Karpas-422 (cell line): ENCODE data around the gene GLB1L. TPM values are rescaled to one million over a fixed set of nuclear protein-coding genes. Genes with fewer than 3 reads are reported as not detected.
"Not testable (repeated sequence)": the region's sequence is repeated elsewhere in the genome, so short reads cannot be mapped to it uniquely, and the experiment has no call there.

Experiments used
- DNase-seq: peaks from one replicate; pipeline ENCODE4 v3.0.0-alpha.2; 2015
- H2AFZ ChIP-seq: fragments of 200-600 bp; sonication (generic); 2 replicates; pipeline ENCODE4 v1.6.1; 2014; ENCODE audit warnings: antibody characterized with exemption, low read length, mixed read lengths
- H3K27ac ChIP-seq: fragments of 200-600 bp; sonication (generic); 2 replicates; pipeline ENCODE4 v1.5.1; 2014; ENCODE audit warnings: mild to moderate bottlenecking, low read length, moderate library complexity
- H3K27me3 ChIP-seq: fragments of 200-600 bp; sonication (generic); 2 replicates; pipeline ENCODE4 v1.6.1; 2014; ENCODE audit warnings: low read length, mixed read lengths
- H3K36me3 ChIP-seq: fragments of 200-600 bp; sonication (generic); 2 replicates; pipeline ENCODE4 v1.6.1; 2014; ENCODE audit warnings: low read length, mixed read lengths; ENCODE audit not compliant: insufficient read depth
- H3K4me1 ChIP-seq: fragments of 200-600 bp; sonication (generic); 2 replicates; pipeline ENCODE4 v1.6.1; 2014; ENCODE audit warnings: mild to moderate bottlenecking, low read length, mixed read lengths
- H3K4me2 ChIP-seq: fragments of 200-600 bp; sonication (generic); 2 replicates; pipeline ENCODE4 v1.6.1; 2014; ENCODE audit warnings: low read length, low read depth, mild to moderate bottlenecking; ENCODE audit not compliant: poor library complexity, severe bottlenecking
- H3K4me3 ChIP-seq: fragments of 200-600 bp; sonication (generic); 2 replicates; pipeline ENCODE4 v1.5.1; 2014; ENCODE audit warnings: mild to moderate bottlenecking, antibody characterized with exemption, low read length, mixed read lengths
- H3K79me2 ChIP-seq: fragments of 200-600 bp; sonication (generic); 2 replicates; pipeline ENCODE4 v1.6.1; 2014; ENCODE audit warnings: mild to moderate bottlenecking, low read length, mixed read lengths
- H3K9ac ChIP-seq: fragments of 200-600 bp; sonication (generic); 2 replicates; pipeline ENCODE4 v1.6.0; 2014; ENCODE audit warnings: low read length
- H3K9me2 ChIP-seq: fragments of 200-600 bp; sonication (generic), shearing (Covaris generic); replicated peaks from 2 replicates; pipeline ENCODE4 v1.6.0; 2014; ENCODE audit warnings: mild to moderate bottlenecking, low read length, moderate library complexity; ENCODE audit not compliant: insufficient read depth
- H3K9me3 ChIP-seq: fragments of 300-700, 200-600 bp; sonication (generic); 2 replicates; pipeline ENCODE4 v1.6.1; 2014; ENCODE audit warnings: low read length, mixed read lengths
- H4K20me1 ChIP-seq: fragments of 200-600 bp; sonication (generic); 2 replicates; pipeline ENCODE4 v1.6.1; 2014; ENCODE audit warnings: mild to moderate bottlenecking, antibody characterized with exemption, low read length, low read depth; ENCODE audit not compliant: insufficient read depth
- total RNA-seq: library from RNA; depleted of rRNA; stranded (reverse); fragments of >200 nt; shearing (Covaris generic); gene quantifications from 2 replicates; pipeline ENCODE4 v1.2.3, GENCODE V29; 2014; ENCODE audit warnings: low replicate concordance

Gene GLB1L
- total RNA-seq, 1 experiment from 2014 or later = 4.3 TPM

DNA sequence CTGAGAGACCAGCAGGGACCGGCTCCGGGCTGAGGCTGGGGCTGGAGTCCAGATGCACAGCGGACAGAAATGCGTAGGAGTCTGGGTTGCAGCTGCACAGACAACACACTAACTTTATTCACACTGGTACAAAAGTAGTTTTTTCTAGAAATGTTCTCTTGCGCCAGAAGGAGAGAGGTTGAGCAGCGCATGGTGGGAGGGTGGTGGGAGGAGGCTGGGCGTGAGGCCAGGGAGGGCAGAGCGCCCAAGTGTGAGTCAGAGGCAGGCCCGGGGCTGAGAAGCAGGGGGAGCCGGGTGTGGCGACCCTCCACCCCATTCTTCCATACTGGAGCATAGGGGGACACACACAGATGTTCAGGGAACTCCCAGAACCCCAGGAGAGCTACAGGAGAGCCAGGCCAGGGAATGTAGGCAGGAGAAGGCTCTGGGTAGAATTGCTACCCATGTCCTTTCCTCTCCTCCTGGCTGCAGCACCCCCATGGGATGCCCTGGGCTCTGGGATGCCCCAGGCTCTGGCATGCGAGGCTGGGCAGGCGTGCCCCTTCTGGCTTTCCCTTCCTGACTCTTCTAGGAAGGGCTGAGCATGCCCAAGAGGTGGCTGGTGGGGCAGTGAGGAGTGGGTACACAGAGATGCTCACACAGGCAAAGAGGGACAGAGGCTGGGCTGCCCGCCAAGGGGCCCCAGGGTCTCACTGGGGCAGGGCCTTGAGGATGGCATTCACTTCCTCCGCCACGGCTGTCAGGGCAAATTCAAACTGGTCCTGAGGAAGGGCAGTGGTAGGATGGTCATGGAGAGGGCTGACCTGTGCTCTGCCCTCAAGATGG is 44.5 kb upstream of the GLB1L start:
- Histone ChIP-seq H3K36me3 (no peaks in the 10 kb centered on the region), H3K79me2 (no peaks in the 10 kb centered on the region)

DNA sequence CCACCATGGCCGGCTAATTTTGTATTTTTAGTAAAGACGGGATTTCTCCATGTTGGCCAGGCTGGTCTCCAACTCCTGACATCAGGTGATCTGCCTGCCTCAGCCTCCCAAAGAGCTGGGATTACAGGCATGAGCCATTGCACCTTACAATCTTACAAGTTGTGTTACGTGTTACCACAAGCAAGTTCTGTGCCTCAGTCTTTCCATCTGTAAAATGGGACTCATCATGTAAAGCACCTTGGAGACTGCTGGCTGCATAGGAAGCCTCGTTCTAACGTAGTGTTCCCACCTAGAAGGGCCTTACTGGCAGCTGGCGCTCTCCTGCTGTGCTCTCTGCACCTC is 43.9 kb upstream of the GLB1L start:
- DNase-seq = no peak
- no peaks in the 10 kb centered on the region for H3K36me3 ChIP-seq
- no peaks in the 10 kb centered on the region for H3K9me2 ChIP-seq
- H3K4me1 ChIP-seq = peaks cover 3% of the 10 kb centered on the region
- H3K9ac ChIP-seq = no peak overlapping the region
- H3K79me2 ChIP-seq = no peaks in the 10 kb centered on the region
- H4K20me1 ChIP-seq = no peaks in the 10 kb centered on the region
- H3K9me3 ChIP-seq = no peaks in the 10 kb centered on the region
- H3K4me2 ChIP-seq = no peak overlapping the region
- no peaks in the 10 kb centered on the region for H3K27me3 ChIP-seq
- H2AFZ ChIP-seq = no peak overlapping the region
- H3K4me3 ChIP-seq = no peak overlapping the region
- no peak overlapping the region for H3K27ac ChIP-seq

More for the DNA sequence above, 44.5 kb upstream of the GLB1L start:
- H3K27ac ChIP-seq = no peak overlapping the region
- no peaks in the 10 kb centered on the region for H3K27me3 ChIP-seq
- no peak for DNase-seq
- peaks cover 8% of the 10 kb centered on the region for H3K4me1 ChIP-seq
- no peak overlapping the region for H3K4me3 ChIP-seq
- no peak overlapping the region for H2AFZ ChIP-seq
- no peaks in the 10 kb centered on the region for H4K20me1 ChIP-seq
- H3K9me2 ChIP-seq = no peaks in the 10 kb centered on the region
- H3K9me3 ChIP-seq = no peaks in the 10 kb centered on the region
- H3K9ac ChIP-seq = no peak overlapping the region
- no peak overlapping the region for H3K4me2 ChIP-seq

DNA sequence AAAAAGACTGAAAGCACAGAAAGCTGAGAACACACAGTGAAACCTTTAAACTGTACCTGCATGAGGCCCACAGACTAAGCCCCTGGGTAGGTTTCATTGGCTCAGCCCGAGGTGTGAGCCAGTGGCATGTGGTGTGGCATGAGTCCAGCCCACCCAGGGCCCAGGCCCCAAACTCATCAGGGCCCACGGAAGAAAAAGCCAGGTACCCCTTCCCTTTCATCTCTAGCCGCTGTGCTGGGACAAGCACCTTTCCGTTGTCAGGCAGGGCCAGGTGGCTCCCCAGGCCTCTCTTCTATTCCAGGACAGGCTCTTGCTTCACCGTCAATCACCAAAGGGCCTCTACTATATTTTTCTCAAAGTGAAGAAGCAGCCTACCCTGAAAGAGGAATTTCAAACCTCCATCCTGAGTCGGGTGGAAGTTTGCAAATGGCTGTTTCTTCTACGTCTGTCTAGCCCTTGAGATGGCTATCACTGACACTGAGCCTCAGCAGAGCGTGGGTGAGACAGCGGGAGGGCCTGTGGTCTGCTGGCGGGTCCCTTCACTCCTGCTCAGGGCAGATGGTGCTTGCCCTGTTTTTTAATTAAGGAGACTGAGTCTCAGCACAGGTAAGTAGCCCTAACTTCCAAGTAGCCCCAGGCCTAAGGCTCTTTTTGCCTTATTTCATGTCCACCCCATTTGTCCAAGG is 42.5 kb upstream of the GLB1L start:
- no peak overlapping the region for H3K9ac ChIP-seq
- no peak for DNase-seq
- H3K79me2 ChIP-seq = no peaks in the 10 kb centered on the region

DNA sequence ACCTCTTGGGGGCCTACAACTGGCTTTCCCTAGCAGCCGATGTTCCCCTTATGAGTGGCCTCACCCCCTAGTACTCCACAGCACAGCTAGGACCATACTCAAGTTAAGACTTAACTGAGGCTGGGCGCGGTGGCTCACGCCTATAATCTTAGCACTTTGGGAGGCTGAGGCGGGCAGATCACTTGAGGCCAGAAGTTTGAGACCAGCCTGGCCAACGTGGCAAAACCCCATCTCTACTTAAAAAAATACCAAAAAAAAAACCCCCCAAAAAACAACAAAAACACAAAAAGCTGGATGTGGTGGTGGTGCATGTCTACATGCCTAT is 41.8 kb upstream of the GLB1L start:
- not testable (repeated sequence) for H3K9me3 ChIP-seq, H4K20me1 ChIP-seq, H3K27ac ChIP-seq, H3K9ac ChIP-seq, H3K4me3 ChIP-seq, DNase-seq, H3K4me2 ChIP-seq, H3K27me3 ChIP-seq, H2AFZ ChIP-seq, H3K36me3 ChIP-seq, H3K79me2 ChIP-seq, H3K4me1 ChIP-seq, H3K9me2 ChIP-seq

More for the DNA sequence above, 42.5 kb upstream of the GLB1L start:
- Histone ChIP-seq H3K27ac (no peak overlapping the region), H3K27me3 (no peaks in the 10 kb centered on the region), H2AFZ (no peak overlapping the region), H3K9me2 (no peaks in the 10 kb centered on the region), H3K4me1 (no peaks in the 10 kb centered on the region), H3K4me2 (no peak overlapping the region), H3K9me3 (no peaks in the 10 kb centered on the region), H4K20me1 (no peaks in the 10 kb centered on the region), H3K4me3 (no peak overlapping the region), H3K36me3 (no peaks in the 10 kb centered on the region)

DNA sequence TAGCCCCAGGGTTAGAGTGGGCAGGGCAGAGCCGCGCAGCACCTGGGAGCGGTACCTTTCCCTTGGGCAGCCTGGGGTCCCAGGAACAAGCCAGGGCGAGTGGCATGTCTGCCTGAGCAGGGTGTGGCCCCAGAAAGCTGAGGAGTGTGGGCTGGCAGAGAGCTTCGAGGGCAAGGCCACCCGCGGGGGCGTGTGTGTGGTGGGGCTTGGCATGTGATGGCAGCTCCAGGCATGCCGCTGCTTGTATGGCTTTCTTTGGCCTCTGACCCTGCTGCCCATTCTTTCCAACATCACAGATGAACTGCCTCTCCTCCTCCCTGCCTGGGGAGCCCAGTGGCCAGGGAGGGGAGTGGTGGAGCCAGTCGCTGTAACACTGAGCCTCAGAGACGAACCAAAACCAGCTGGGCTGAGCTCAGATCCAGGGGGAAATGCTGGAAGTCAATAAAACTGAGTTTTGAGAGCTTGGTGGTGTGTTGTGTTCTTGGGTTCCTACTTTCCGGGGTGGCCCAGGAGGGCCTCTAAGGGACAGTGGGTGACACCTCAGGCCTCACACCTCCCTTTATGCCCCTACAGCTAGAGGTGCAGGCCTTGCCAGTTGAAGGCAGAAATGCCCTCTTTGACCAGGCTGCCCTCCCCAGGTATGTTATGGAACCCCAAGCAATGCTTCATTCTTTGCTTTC is 41.3 kb upstream of the GLB1L start:
- H3K4me1 ChIP-seq = no peaks in the 10 kb centered on the region
- no peaks in the 10 kb centered on the region for H4K20me1 ChIP-seq
- no peak overlapping the region for H3K4me2 ChIP-seq
- no peaks in the 10 kb centered on the region for H3K36me3 ChIP-seq
- no peak overlapping the region for H3K27ac ChIP-seq
- H3K9ac ChIP-seq = no peak overlapping the region
- no peaks in the 10 kb centered on the region for H3K27me3 ChIP-seq
- H3K79me2 ChIP-seq = no peaks in the 10 kb centered on the region
- no peak overlapping the region for H2AFZ ChIP-seq
- H3K9me3 ChIP-seq = no peaks in the 10 kb centered on the region
- H3K4me3 ChIP-seq = no peak overlapping the region
- DNase-seq = peak; percentile 45
- H3K9me2 ChIP-seq = no peaks in the 10 kb centered on the region

DNA sequence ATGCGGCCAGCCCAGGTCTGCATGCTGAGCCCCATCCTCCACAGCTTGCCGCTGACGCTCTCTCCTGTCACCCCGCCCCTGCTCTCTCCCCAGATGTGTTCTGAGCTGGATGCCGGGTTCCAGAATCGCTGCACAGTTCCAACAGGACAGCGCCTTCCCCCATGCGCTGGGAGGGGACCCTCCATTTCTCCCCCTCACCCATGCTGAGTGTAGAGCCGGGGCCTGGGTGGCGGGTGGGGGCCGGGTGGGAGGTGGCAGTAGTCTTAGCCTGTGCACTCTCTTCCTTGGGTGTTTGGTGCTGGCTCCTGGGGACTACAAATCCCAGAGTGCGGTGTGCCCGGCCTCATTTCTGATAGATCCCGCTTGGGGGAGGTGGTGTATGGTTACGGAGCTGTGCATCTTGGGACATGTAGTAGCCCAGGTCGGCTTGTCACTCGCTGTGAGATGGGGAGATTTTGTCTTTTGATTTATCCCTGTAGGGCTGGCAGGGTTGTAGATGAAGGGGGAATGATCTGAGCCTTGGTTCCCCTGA is 40.7 kb upstream of the GLB1L start:
- DNase-seq = no peak
- Histone ChIP-seq H3K4me2 (no peak overlapping the region), H4K20me1 (no peaks in the 10 kb centered on the region), H3K79me2 (no peaks in the 10 kb centered on the region), H3K9me2 (no peaks in the 10 kb centered on the region), H3K27me3 (no peaks in the 10 kb centered on the region), H3K27ac (no peak overlapping the region), H3K4me3 (no peak overlapping the region), H3K4me1 (peaks cover 1% of the 10 kb centered on the region), H3K9me3 (no peaks in the 10 kb centered on the region), H3K36me3 (no peaks in the 10 kb centered on the region; the same call in 1 of the 2 replicates), H2AFZ (no peak overlapping the region), H3K9ac (no peak overlapping the region)

DNA sequence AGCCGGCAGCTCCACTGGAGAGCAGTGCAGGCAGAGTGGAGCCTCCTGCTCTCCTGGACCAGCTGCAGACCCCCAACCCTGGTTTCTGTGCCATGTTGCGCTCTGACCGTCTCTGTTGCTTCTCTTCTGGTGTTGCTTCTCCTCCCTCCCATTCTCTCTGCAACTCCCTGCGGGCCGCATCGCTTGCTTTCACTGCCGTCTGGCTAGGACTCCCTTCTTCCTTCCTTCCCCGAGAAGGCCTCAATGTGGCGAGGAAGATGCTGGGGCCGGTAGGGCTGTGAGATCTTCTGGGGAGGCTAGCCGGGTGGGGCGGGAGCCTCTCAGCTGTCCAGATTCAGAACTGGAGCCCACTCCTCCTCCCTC is 40.1 kb upstream of the GLB1L start:
- Histone ChIP-seq H3K27me3 (no peaks in the 10 kb centered on the region), H2AFZ (no peak overlapping the region), H4K20me1 (no peaks in the 10 kb centered on the region), H3K4me1 (peaks cover 7% of the 10 kb centered on the region), H3K79me2 (no peaks in the 10 kb centered on the region), H3K9me2 (no peaks in the 10 kb centered on the region), H3K4me2 (no peak overlapping the region), H3K4me3 (no peak overlapping the region), H3K36me3 (no peaks in the 10 kb centered on the region; the same call in 1 of the 2 replicates), H3K27ac (no peak overlapping the region), H3K9ac (no peak overlapping the region), H3K9me3 (no peaks in the 10 kb centered on the region)
- DNase-seq = no peak
